Fibroblast of skin of left biceps (primary cell): ENCODE results near the gene KCNA5.

ENCODE experiments used
- DNase-seq, 2 experiments: peaks; one replicate each; pipeline ENCODE4 v3.0.0-alpha.2; 2013; ENCODE audit warnings: low read depth in 2 of 2

Gene KCNA5

GRCh38 chr12:5027046-5027821 is 16.4 kb upstream of the KCNA5 start:
- DNase-seq, result no peak

- no peak for DNase-seq
Observed at GRCh38 chr12:5030066-5030465, 13.6 kb upstream of the KCNA5 start.

- no peak for DNase-seq
Observed at GRCh38 chr12:5031242-5031641, 12.4 kb upstream of the KCNA5 start.

- DNase-seq, result no peak
Observed at GRCh38 chr12:5031958-5032357, 11.7 kb upstream of the KCNA5 start.

DNA sequence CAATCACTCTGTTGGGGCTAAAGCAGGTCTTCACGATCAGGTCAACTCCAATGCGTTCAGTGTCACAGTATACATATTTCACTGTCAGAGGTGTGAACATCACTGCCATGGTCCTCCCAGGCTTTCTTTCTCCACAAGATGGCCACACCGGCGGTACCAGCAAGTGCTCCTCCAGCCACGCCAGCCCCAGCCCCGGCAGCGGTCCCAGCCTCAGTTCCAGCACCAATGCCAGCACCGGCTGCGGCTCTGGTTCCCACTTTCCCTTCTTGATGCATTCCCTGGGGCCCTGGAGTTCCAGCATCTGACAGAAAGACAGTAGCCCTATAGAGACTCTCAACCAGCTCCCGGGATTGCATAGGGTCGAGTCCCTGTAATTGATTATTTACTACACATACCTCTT is 10.9 kb upstream of the KCNA5 start:
- no peak for DNase-seq

DNA sequence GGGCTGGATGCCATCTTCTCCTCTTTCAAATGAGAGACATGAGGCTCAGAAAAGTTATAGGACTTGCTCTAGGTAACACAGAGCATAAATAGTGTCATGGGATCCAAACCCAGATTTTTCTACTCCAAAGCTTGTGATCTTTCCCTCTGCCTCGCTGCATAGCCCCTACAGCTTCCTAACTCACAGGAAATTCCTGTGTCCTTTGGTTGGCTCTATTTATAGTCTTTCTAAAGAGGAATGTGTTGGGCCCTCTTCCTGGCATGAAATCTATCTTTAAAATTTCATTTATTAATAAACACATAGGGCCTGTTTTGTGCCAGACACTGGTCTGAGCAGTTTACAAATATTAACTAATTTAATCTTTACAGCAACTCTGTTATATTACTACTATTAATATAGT is 9.8 kb upstream of the KCNA5 start:
- peak in 1 of 2 experiments; percentile 12 for DNase-seq

DNA sequence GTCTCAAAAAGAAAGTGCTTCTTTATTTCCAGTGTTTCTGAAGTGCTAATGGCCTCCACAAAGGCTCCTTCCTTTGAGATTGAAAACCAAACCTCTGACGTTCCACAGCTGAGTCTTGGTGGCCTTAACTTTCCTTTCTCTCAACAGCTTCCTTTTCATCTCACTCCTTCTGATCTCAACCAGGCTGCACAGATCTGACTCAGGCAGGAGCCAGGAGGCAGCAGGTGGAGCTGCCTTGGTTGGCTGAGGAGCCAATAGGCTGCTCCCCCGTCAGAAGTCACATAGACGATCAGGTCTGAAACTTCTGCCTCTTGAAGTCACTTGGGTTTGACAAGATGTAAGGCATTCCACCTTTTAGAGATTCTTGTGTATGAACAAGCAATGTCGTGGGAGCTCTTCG is 9.1 kb upstream of the KCNA5 start:
- no peak for DNase-seq

DNA sequence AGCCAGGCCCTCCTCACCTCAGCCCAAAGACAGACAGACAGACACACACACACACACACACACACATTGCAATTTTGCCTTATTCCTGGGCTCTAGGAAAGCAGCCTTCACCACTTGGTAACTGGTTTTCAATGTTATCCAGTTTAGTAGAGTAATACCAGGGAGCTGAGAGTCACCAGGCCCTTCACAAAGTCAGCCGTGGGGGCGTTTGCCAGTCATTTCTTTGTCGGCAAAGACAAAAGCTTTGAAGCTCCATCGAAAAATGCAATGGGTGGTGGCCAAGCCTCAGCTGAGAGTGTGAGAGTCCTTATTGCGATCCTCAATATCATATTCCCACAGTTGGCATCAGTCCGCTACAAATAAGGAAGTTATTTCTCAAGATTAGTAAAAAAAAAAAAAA is 8.1 kb upstream of the KCNA5 start:
- no peak for DNase-seq

DNA sequence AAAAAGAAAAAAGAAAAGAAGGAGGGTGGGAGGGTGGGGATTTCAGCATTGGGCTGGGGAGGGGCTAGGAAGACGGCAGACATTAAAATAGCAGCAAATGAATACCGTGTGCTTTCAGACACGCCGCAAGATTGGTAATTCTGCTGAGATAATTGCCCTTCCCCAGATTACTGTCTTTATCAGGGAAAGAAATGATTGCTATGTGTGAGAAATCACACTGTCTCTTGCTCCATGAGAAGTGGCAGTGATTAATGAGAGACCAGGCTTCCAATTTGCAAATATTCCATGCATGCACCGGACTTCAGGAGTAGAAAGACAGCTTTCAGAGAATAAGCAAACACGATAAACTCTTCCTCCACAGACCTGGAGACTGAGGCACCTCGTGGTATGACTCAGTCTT is 7.6 kb upstream of the KCNA5 start:
- DNase-seq, result no peak

- no peak for DNase-seq
Observed at GRCh38 chr12:5037795-5038357, 5.8 kb upstream of the KCNA5 start.

GRCh38 chr12:5038781-5039311 is 4.8 kb upstream of the KCNA5 start:
- no peak for DNase-seq

- no peak for DNase-seq
Observed at GRCh38 chr12:5039815-5040214, 3.9 kb upstream of the KCNA5 start.

DNA sequence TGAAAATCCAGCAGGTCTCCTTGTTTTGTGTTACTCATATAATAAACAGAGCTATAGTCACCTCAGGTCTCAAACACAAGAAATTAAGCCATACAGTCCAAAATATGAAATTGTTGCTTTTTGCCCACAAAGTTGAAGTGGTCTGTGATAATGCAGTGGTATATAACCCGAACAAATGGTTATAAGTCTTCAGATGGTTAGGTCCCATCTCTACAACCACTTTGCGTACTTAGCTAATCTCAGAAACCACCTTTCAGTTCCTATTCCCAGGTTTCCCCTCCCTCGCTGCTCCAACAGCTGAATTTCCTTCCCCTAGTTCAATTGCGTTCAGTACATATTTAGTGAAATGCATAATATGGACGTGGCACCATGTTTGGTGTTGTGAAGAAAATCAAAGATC is 3.3 kb upstream of the KCNA5 start:
- DNase-seq, result no peak

DNA sequence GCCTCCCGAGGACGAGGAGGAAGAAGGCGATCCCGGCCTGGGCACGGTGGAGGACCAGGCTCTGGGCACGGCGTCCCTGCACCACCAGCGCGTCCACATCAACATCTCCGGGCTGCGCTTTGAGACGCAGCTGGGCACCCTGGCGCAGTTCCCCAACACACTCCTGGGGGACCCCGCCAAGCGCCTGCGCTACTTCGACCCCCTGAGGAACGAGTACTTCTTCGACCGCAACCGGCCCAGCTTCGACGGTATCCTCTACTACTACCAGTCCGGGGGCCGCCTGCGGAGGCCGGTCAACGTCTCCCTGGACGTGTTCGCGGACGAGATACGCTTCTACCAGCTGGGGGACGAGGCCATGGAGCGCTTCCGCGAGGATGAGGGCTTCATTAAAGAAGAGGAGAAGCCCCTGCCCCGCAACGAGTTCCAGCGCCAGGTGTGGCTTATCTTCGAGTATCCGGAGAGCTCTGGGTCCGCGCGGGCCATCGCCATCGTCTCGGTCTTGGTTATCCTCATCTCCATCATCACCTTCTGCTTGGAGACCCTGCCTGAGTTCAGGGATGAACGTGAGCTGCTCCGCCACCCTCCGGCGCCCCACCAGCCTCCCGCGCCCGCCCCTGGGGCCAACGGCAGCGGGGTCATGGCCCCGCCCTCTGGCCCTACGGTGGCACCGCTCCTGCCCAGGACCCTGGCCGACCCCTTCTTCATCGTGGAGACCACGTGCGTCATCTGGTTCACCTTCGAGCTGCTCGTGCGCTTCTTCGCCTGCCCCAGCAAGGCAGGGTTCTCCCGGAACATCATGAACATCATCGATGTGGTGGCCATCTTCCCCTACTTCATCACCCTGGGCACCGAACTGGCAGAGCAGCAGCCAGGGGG is 979 bp downstream of the KCNA5 start:
- DNase-seq, result no peak

- no peak for DNase-seq
Observed at GRCh38 chr12:5047094-5047493, 3.4 kb downstream of the KCNA5 start.

- no peak for DNase-seq
Observed at GRCh38 chr12:5047729-5048128, 4.0 kb downstream of the KCNA5 start.

DNA sequence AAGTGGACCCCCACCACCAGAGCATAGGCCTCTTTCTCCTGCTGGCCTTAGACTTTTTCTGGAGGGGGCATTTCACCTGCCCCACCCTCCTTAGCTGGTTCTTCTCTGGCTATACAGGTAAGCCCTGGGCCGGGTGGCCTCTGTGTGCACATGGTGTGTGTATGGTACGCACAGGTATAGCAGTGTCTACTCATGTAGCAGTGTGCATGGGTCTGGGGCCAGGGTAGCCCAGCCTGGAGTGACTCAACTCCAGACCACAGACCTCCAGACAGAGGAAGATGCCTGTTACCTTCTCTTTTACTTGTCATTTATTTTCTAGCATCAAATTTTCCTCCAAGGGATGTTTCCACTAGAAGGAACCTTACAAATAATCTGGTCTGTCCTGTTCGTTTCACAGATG is 6.9 kb downstream of the KCNA5 start:
- DNase-seq, result no peak

DNA sequence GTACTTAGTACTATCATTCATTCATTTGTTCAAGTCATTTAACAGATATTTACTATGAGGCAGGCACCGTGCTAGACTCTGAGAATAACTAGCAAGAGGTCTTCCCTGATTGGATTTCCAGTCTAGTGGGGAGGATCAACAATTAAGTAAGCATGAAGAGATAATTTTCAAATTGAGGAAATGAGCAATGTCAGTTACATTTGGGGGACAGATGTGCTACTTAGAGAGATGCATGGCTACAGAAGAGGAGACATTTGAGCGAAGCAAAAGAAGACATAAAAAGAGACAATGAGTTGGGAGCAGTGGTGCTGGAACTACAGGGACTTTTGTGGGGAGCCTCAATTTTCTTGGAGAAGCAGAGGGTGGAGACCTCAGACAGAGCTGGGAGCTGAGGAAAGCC is 7.7 kb downstream of the KCNA5 start:
- DNase-seq, result no peak

- no peak for DNase-seq
Observed at GRCh38 chr12:5051913-5052312, 8.2 kb downstream of the KCNA5 start.

GRCh38 chr12:5052348-5052747 is 8.7 kb downstream of the KCNA5 start:
- no peak for DNase-seq

- no peak for DNase-seq
Observed at GRCh38 chr12:5059358-5059757, 15.7 kb downstream of the KCNA5 start.

GRCh38 chr12:5060958-5061357 is 17.3 kb downstream of the KCNA5 start:
- no peak for DNase-seq

DNA sequence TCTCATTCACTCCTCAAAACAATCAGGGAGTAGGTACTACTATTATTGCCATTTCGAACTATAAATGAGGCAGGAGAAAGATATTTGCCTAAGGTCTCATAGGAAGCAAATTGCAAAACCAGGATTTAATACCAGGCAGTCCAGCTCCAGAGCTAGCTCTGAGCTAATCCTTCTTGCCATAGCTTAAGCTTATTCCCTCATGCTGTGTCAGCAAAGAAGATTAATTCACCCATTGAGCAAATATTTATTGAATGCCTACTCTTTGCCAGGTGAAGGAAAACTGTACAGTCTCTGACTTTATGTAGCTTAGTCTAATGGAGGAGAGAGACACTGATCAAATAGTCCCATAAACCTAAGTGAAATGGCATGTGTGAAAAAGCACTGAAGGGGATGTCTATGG is 19.5 kb downstream of the KCNA5 start:
- no peak for DNase-seq
